GM12878 (cell line): ENCODE measurements around the gene MAPK1. TPM values are rescaled to one million over a fixed set of nuclear protein-coding genes. Genes with fewer than 3 reads are reported as not detected.

Experiments
- ATF7 ChIP-seq: fragments of 450-650 bp; IDR thresholded peaks from 2 replicates; pipeline ENCODE4 v1.6.1; 2016; ENCODE audit warnings: low read depth, mild to moderate bottlenecking
- BCL3 ChIP-seq: IDR thresholded peaks from 2 replicates; pipeline ENCODE4 v1.6.1; 2011; ENCODE audit warnings: borderline replicate concordance, low read depth, mild to moderate bottlenecking, moderate library complexity, low read length; ENCODE audit not compliant: insufficient read depth, poor library complexity, severe bottlenecking
- CBFB ChIP-seq: IDR thresholded peaks from 2 replicates; pipeline ENCODE4 v1.6.1; 2016; ENCODE audit warnings: antibody characterized with exemption, low read depth
- CUX1 ChIP-seq: IDR thresholded peaks from 2 replicates; pipeline ENCODE4 v1.6.1; 2012; ENCODE audit warnings: improper control_type of control experiment, low read depth, low read length; ENCODE audit not compliant: insufficient replicate concordance
- EP300 ChIP-seq, 2 experiments: fragments of 150-350 bp in 1 of 2; IDR thresholded peaks; 2 replicates each; pipeline ENCODE4 v1.6.1; 2011 to 2012; ENCODE audit warnings: low read depth in 2 of 2, low read length in 2 of 2, borderline replicate concordance in 1 of 2, improper control_type of control experiment in 1 of 2, inconsistent platforms in 1 of 2; ENCODE audit not compliant: control insufficient read depth in 1 of 2
- HCFC1 ChIP-seq: fragments of 150-350 bp; IDR thresholded peaks from 2 replicates; pipeline ENCODE4 v1.6.1; 2014; ENCODE audit warnings: low read length
- JUND ChIP-seq: IDR thresholded peaks from 2 replicates; pipeline ENCODE4 v1.6.1; 2012; ENCODE audit warnings: low read depth, mild to moderate bottlenecking, low read length, improper control_type of control experiment, moderate library complexity
- LARP7 ChIP-seq: fragments of 450-650 bp; IDR thresholded peaks from 2 replicates; pipeline ENCODE4 v1.6.1; 2017; ENCODE audit warnings: mild to moderate bottlenecking
- MXI1 ChIP-seq: fragments of 150-350 bp; IDR thresholded peaks from 2 replicates; pipeline ENCODE4 v1.6.1; 2011; ENCODE audit warnings: low read depth, mild to moderate bottlenecking, inconsistent platforms, low read length, improper control_type of control experiment
- PBX3 ChIP-seq: IDR thresholded peaks from 2 replicates; pipeline ENCODE4 v1.6.1; 2011; ENCODE audit warnings: mild to moderate bottlenecking, low read depth, low read length, moderate library complexity; ENCODE audit not compliant: insufficient replicate concordance
- PKNOX1 ChIP-seq: fragments of 450-650 bp; IDR thresholded peaks from 2 replicates; pipeline ENCODE4 v1.6.1; 2016; ENCODE audit warnings: mild to moderate bottlenecking
- SKIL ChIP-seq: fragments of 450-650 bp; IDR thresholded peaks from 2 replicates; pipeline ENCODE4 v1.6.1; 2017; ENCODE audit warnings: mild to moderate bottlenecking, low read depth, inconsistent platforms; ENCODE audit not compliant: poor library complexity, severe bottlenecking
- SP1 ChIP-seq: IDR thresholded peaks from one replicate; pipeline ENCODE4 v1.6.1; 2011; ENCODE audit warnings: low read depth, low read length
- ZNF24 ChIP-seq: fragments of 450-650 bp; IDR thresholded peaks from 2 replicates; pipeline ENCODE4 v1.6.1; 2017; ENCODE audit warnings: antibody characterized with exemption, mild to moderate bottlenecking
- polyA plus RNA-seq, 11 experiments: library from polyadenylated mRNA; depleted of rRNA in 4 of 11; unstranded in 6 of 11; stranded (reverse) in 5 of 11; fragments of >200 nt; fragmentation: Nextera tagmentation in 4 of 11; fragmentation: Illumina TruSeq in 1 of 11; extraction: Ambion mirVana in 4 of 11; extraction: Trizol in 1 of 11; gene quantifications; 1 replicate in 1 of 11; 2 replicates in 10 of 11; pipeline versions ENCODE4 v1.2.1 to v1.2.3, GENCODE V29; 2011 to 2016; ENCODE audit warnings: inconsistent platforms in 2 of 11, missing spikeins in 2 of 11, low read depth in 1 of 11
- total RNA-seq, 4 experiments: library from RNA; depleted of rRNA in 3 of 4; stranded (reverse); fragments of >200 nt in 3 of 4; fragmentation: Illumina TruSeq in 1 of 4; extraction: Trizol in 1 of 4; gene quantifications; 2 replicates each; pipeline versions ENCODE4 v1.2.1 to v1.2.3, GENCODE V29; 2013 to 2021

MAPK1 gene
- total and polyA plus RNA-seq, 10 of the 15 experiments (the other 5 are each of a cell fraction or from before 2014, with no cell fraction given): 7.0 to 123 (median 58.4) TPM

GRCh38 chr22:21766691-21767462 is 100.6 kb downstream of the MAPK1 start (continued):
- no peak for TF ChIP-seq CUX1
- TF ChIP-seq JUND: peak; percentile 57; the same call in 1 of the 2 replicates
- TF ChIP-seq LARP7: peak; percentile 66; the same call in 1 of the 2 replicates
- peak; percentile 77 for TF ChIP-seq ATF7
- TF ChIP-seq PBX3: peak; percentile 60
- peak; percentile 30 for TF ChIP-seq SP1
- TF ChIP-seq EP300 (IDR thresholded peaks at IDR 0.05; ENCODE audit: borderline replicate concordance in 1 of 2, control insufficient read depth in 1 of 2, low read depth in 2 of 2, low read length in 2 of 2): peak; percentile 80 to 86; a peak in 3 of 4 replicates
- peak; percentile 41; the same call in 1 of the 2 replicates for TF ChIP-seq ZNF24
- peak; percentile 84 for TF ChIP-seq PKNOX1
- TF ChIP-seq CBFB: 0 out of 2 replicates have a peak, but pooled peaks have one; percentile 25
- no peak for TF ChIP-seq BCL3
- TF ChIP-seq SKIL: peak; percentile 83
- 0 out of 2 replicates have a peak, but pooled peaks have one; percentile 25 for TF ChIP-seq HCFC1
- peak; percentile 74 for TF ChIP-seq MXI1
